H9 (cell line): Measurements from ENCODE around the gene GBE1. TPM values are rescaled to one million over a fixed set of nuclear protein-coding genes. Genes with fewer than 3 reads are reported as not detected.

Source experiments
- DNase-seq: peaks from one replicate; pipeline ENCODE4 v3.0.0-alpha.2; 2017
- H2AFZ ChIP-seq: one replicate; pipeline ENCODE4 v1.6.1; 2013; ENCODE audit warnings: mild to moderate bottlenecking, low read length, control low read depth, moderate library complexity
- H2AK5ac ChIP-seq: 2 replicates; pipeline ENCODE4 v1.6.1; 2013; ENCODE audit warnings: low read length, control low read depth, mixed read lengths; ENCODE audit not compliant: insufficient read length
- H2BK120ac ChIP-seq: one replicate; pipeline ENCODE4 v1.6.1; 2013; ENCODE audit warnings: low read depth, mild to moderate bottlenecking, low read length, control low read depth, inconsistent platforms; ENCODE audit not compliant: poor library complexity, severe bottlenecking
- H2BK12ac ChIP-seq: 2 replicates; pipeline ENCODE4 v1.6.1; 2013; ENCODE audit warnings: low read length, control low read depth, mixed read lengths, low read depth; ENCODE audit not compliant: insufficient read length
- H2BK15ac ChIP-seq: 2 replicates; pipeline ENCODE4 v1.6.1; 2013; ENCODE audit warnings: low read depth, low read length, control low read depth
- H2BK20ac ChIP-seq: one replicate; pipeline ENCODE4 v1.6.1; 2013; ENCODE audit warnings: low read depth, mild to moderate bottlenecking, low read length, control low read depth, inconsistent platforms; ENCODE audit not compliant: poor library complexity, severe bottlenecking
- H2BK5ac ChIP-seq: 2 replicates; pipeline ENCODE4 v1.6.1; 2013; ENCODE audit warnings: low read length, control low read depth, mixed read lengths; ENCODE audit not compliant: insufficient read length
- H3K14ac ChIP-seq: 2 replicates; pipeline ENCODE4 v1.6.1; 2013; ENCODE audit warnings: low read length, control low read depth; ENCODE audit not compliant: insufficient read depth
- H3K18ac ChIP-seq: 2 replicates; pipeline ENCODE4 v1.6.1; 2013; ENCODE audit warnings: low read depth, mild to moderate bottlenecking, mixed read lengths, low read length, control low read depth; ENCODE audit not compliant: insufficient read length
- H3K23ac ChIP-seq: 2 replicates; pipeline ENCODE4 v1.6.1; 2013; ENCODE audit warnings: low read length, control low read depth, mixed read lengths, low read depth; ENCODE audit not compliant: insufficient read length
- H3K23me2 ChIP-seq: 2 replicates; pipeline ENCODE4 v1.6.1; 2013; ENCODE audit warnings: low read depth, mild to moderate bottlenecking, mixed read lengths, low read length, control low read depth; ENCODE audit not compliant: insufficient read length, poor library complexity, severe bottlenecking
- H3K27ac ChIP-seq: 2 replicates; pipeline ENCODE4 v1.5.1; 2013; ENCODE audit warnings: low read length, control low read depth, mixed read lengths, low read depth; ENCODE audit not compliant: insufficient read length
- H3K27me3 ChIP-seq: 2 replicates; pipeline ENCODE4 v1.6.1; 2013; ENCODE audit warnings: low read length, control low read depth, inconsistent platforms; ENCODE audit not compliant: insufficient read depth
- H3K4ac ChIP-seq: 2 replicates; pipeline ENCODE4 v1.6.1; 2013; ENCODE audit warnings: low read depth, mild to moderate bottlenecking, control low read depth, inconsistent platforms, low read length, moderate library complexity
- H3K4me1 ChIP-seq: 2 replicates; pipeline ENCODE4 v1.6.1; 2013; ENCODE audit warnings: low read length, control low read depth, inconsistent platforms; ENCODE audit not compliant: insufficient read depth
- H3K4me2 ChIP-seq: 2 replicates; pipeline ENCODE4 v1.6.1; 2013; ENCODE audit warnings: low read length, control low read depth, mixed read lengths; ENCODE audit not compliant: insufficient read length, insufficient read depth
- H3K56ac ChIP-seq: 2 replicates; pipeline ENCODE4 v1.6.1; 2013; ENCODE audit warnings: low read depth, mild to moderate bottlenecking, mixed read lengths, low read length, control low read depth; ENCODE audit not compliant: insufficient read length
- H3K79me1 ChIP-seq: 2 replicates; pipeline ENCODE4 v1.6.1; 2013; ENCODE audit warnings: low read depth, mild to moderate bottlenecking, moderate library complexity, low read length, control low read depth, inconsistent platforms; ENCODE audit not compliant: insufficient read depth, poor library complexity, severe bottlenecking
- H3K79me2 ChIP-seq: 2 replicates; pipeline ENCODE4 v1.6.1; 2013; ENCODE audit warnings: low read length, control low read depth, inconsistent platforms; ENCODE audit not compliant: insufficient read depth
- H3K9ac ChIP-seq: 2 replicates; pipeline ENCODE4 v1.6.1; 2013; ENCODE audit warnings: low read length, control low read depth, mixed read lengths; ENCODE audit not compliant: insufficient read length; ENCODE audit errors: extremely low read depth
- H3K9me3 ChIP-seq: one replicate; pipeline ENCODE4 v1.6.1; 2013; ENCODE audit warnings: low read depth, low read length, inconsistent platforms; ENCODE audit not compliant: control insufficient read depth
- H3T11ph ChIP-seq: one replicate; pipeline ENCODE4 v1.6.1; 2013; ENCODE audit warnings: mild to moderate bottlenecking, low read length, control low read depth, inconsistent platforms
- H4K20me1 ChIP-seq: one replicate; pipeline ENCODE4 v1.6.1; 2013; ENCODE audit not compliant: control insufficient read depth, insufficient read length, insufficient read depth
- H4K5ac ChIP-seq: 2 replicates; pipeline ENCODE4 v1.6.1; 2013; ENCODE audit warnings: low read depth, mild to moderate bottlenecking, mixed read lengths, low read length, control low read depth; ENCODE audit not compliant: insufficient read length
- H4K8ac ChIP-seq: replicated peaks from 2 replicates; pipeline ENCODE4 v1.6.1; 2013; ENCODE audit warnings: low read length, control low read depth, mixed read lengths, low read depth; ENCODE audit not compliant: insufficient read length
- H4K91ac ChIP-seq: 2 replicates; pipeline ENCODE4 v1.6.1; 2013; ENCODE audit warnings: low read depth, mild to moderate bottlenecking, moderate library complexity, mixed read lengths, low read length, control low read depth; ENCODE audit not compliant: insufficient read length
- H3K27ac Mint-ChIP-seq, 3 experiments: 2 replicates in 2 of 3; 3 replicates in 1 of 3; pipeline ENCODE4 v1.8.0; 2020 to 2021; ENCODE audit warnings: mixed read lengths in 3 of 3, mild to moderate bottlenecking in 1 of 3, moderate library complexity in 1 of 3
- H3K27me3 Mint-ChIP-seq: 2 replicates; pipeline ENCODE4 v1.8.0; 2021; ENCODE audit warnings: low read depth, mild to moderate bottlenecking, moderate library complexity, mixed read lengths
- H3K36me3 Mint-ChIP-seq, 3 experiments: 2 replicates in 2 of 3; 3 replicates in 1 of 3; pipeline ENCODE4 v1.8.0; 2020 to 2021; ENCODE audit warnings: low read depth in 3 of 3, mixed read lengths in 3 of 3; ENCODE audit not compliant: insufficient read depth in 1 of 3
- H3K4me1 Mint-ChIP-seq, 2 experiments: 2 replicates each; pipeline ENCODE4 v1.8.0; 2020; ENCODE audit warnings: mixed read lengths in 2 of 2
- H3K4me3 Mint-ChIP-seq, 2 experiments: 2 replicates in 1 of 2; 3 replicates in 1 of 2; pipeline ENCODE4 v1.8.0; 2020 to 2021; ENCODE audit warnings: mild to moderate bottlenecking in 2 of 2, mixed read lengths in 2 of 2, moderate library complexity in 1 of 2
- H3K9me3 Mint-ChIP-seq, 2 experiments: 2 replicates in 1 of 2; 3 replicates in 1 of 2; pipeline ENCODE4 v1.8.0; 2020; ENCODE audit warnings: mild to moderate bottlenecking in 2 of 2, mixed read lengths in 2 of 2, moderate library complexity in 1 of 2
- WGBS: extraction: QIAGEN DNeasy Blood & Tissue Kit; methylation state at CpG from one replicate; pipeline ENCODE4 v1.1.7; 2013; ENCODE audit warnings: missing lambda C conversion rate, low lambda C conversion rate, mixed read lengths; ENCODE audit not compliant: insufficient read length; ENCODE audit errors: extremely low coverage; 5-methylcytosine and 5-hydroxymethylcytosine counted together
- total RNA-seq: library from RNA; stranded (reverse); gene quantifications from 2 replicates; pipeline ENCODE4 v1.2.1, GENCODE V29; 2021
- TF ChIP-seq, protein P1 (sequence below): fragments of 200-600 bp; sonication (generic); conservative IDR thresholded peaks from 3 replicates; pipeline ENCODE4 v1.8.0; 2021; ENCODE audit warnings: antibody characterized with exemption, mild to moderate bottlenecking

Gene GBE1
- total RNA-seq, 1 experiment from 2014 or later = 13.8 TPM

DNA sequence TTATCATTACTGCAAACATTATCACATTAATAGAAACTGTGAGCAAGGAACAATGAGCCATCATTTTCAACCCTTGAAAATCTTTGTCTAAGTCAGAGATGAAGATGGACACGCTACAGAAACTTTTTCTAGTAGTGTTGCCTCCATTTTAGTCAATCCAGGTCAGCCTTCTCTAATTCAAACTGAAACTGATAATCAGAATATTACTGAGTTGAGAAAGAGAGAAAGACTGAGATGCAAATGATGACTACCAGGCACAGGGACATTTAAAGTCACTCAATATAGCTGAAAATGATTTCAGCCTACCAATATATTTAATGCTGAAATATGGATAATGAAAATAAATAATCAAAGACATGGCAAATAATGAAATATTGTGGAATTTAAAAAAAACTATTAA is 261.4 kb downstream of the GBE1 start:
- TF ChIP-seq, protein P1, sequence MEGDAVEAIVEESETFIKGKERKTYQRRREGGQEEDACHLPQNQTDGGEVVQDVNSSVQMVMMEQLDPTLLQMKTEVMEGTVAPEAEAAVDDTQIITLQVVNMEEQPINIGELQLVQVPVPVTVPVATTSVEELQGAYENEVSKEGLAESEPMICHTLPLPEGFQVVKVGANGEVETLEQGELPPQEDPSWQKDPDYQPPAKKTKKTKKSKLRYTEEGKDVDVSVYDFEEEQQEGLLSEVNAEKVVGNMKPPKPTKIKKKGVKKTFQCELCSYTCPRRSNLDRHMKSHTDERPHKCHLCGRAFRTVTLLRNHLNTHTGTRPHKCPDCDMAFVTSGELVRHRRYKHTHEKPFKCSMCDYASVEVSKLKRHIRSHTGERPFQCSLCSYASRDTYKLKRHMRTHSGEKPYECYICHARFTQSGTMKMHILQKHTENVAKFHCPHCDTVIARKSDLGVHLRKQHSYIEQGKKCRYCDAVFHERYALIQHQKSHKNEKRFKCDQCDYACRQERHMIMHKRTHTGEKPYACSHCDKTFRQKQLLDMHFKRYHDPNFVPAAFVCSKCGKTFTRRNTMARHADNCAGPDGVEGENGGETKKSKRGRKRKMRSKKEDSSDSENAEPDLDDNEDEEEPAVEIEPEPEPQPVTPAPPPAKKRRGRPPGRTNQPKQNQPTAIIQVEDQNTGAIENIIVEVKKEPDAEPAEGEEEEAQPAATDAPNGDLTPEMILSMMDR = no peak
- WGBS = no CpG with 5 or more reads among the region's 1 CpG
- no peak for DNase-seq
- H3K23ac ChIP-seq = no peak overlapping the region
- H3K27me3 ChIP-seq = no peaks in the 10 kb centered on the region
- no peak overlapping the region for H2AK5ac ChIP-seq
- no peak overlapping the region for H2BK15ac ChIP-seq
- no peak overlapping the region for H3K14ac ChIP-seq
- H2BK12ac ChIP-seq = no peak overlapping the region
- H4K8ac ChIP-seq = no peak overlapping the region
- no peak overlapping the region for H2BK20ac ChIP-seq
- H4K5ac ChIP-seq = no peak overlapping the region
- H3K4me1 ChIP-seq = no peaks in the 10 kb centered on the region
- H4K91ac ChIP-seq = no peak overlapping the region
- H3K4ac ChIP-seq = no peak overlapping the region
- H3K79me2 ChIP-seq = no peaks in the 10 kb centered on the region
- H3K27ac Mint-ChIP-seq = no peak overlapping the region
- no peak overlapping the region for H3K18ac ChIP-seq
- no peaks in the 10 kb centered on the region; a peak in 1 of 5 replicates for H3K9me3 Mint-ChIP-seq
- H3K56ac ChIP-seq = no peak overlapping the region
- H2BK120ac ChIP-seq = no peak overlapping the region
- H3K9ac ChIP-seq = no peak overlapping the region
- no peak overlapping the region for H3T11ph ChIP-seq
- H2AFZ ChIP-seq = no peak overlapping the region
- no peaks in the 10 kb centered on the region for H3K9me3 ChIP-seq
- no peaks in the 10 kb centered on the region for H3K27me3 Mint-ChIP-seq
- H3K23me2 ChIP-seq = no peaks in the 10 kb centered on the region
- no peaks in the 10 kb centered on the region for H4K20me1 ChIP-seq
- no peak overlapping the region for H3K4me3 Mint-ChIP-seq
- H3K4me2 ChIP-seq = no peak overlapping the region
- H3K27ac ChIP-seq = no peak overlapping the region
- H3K4me1 Mint-ChIP-seq = no peaks in the 10 kb centered on the region
- peaks cover 0 to 5% (median 0%) of the 10 kb centered on the region in 3 experiments; a peak in 3 of 7 replicates for H3K36me3 Mint-ChIP-seq
- H2BK5ac ChIP-seq = no peak overlapping the region
- no peaks in the 10 kb centered on the region for H3K79me1 ChIP-seq
